Fibroblast of villous mesenchyme (primary cell): ENCODE measurements around the gene CDKN1A. TPM values are rescaled to one million over a fixed set of nuclear protein-coding genes. Genes with fewer than 3 reads are reported as not detected.

Experiments
- DNase-seq: peaks from one replicate; pipeline ENCODE4 v3.0.0-alpha.2; 2010; ENCODE audit warnings: low read depth
- H3K4me3 ChIP-seq: 2 replicates; pipeline ENCODE4 v1.5.1; 2011; ENCODE audit warnings: low read depth, mild to moderate bottlenecking, low read length
- CTCF ChIP-seq: IDR thresholded peaks from 2 replicates; pipeline ENCODE4 v1.5.1; 2012; ENCODE audit warnings: low read depth, mild to moderate bottlenecking, low read length; ENCODE audit not compliant: insufficient read depth
- total RNA-seq: library from RNA; depleted of rRNA; stranded (reverse); fragments of >200 nt; gene quantifications from 2 replicates; pipeline ENCODE4 v1.2.3, GENCODE V29; 2012

The CDKN1A gene
- total RNA-seq, 1 donor: 522 TPM

DNA sequence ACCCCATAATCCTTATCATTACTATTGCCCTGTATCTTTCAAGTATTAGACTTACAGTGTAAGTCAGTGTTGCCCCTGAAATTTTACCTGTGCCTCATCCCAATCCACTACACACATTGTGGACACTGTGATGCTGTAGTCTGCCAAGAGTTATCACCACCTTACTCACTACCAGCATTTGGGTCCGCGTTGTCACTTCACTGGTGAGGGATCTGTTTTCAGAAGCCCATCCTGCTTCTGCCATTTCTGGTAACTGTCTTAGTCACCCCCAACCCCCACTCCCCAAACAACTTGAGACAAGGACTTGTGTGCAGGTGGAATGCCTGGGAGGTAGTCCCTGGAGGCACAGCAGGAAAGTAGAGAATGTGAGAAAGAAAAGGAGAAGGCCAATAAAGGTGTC, 13.1 kb downstream of the CDKN1A start:
- TF ChIP-seq CTCF: no peak
- H3K4me3 ChIP-seq: no peak overlapping the region
- DNase-seq: no peak

DNA sequence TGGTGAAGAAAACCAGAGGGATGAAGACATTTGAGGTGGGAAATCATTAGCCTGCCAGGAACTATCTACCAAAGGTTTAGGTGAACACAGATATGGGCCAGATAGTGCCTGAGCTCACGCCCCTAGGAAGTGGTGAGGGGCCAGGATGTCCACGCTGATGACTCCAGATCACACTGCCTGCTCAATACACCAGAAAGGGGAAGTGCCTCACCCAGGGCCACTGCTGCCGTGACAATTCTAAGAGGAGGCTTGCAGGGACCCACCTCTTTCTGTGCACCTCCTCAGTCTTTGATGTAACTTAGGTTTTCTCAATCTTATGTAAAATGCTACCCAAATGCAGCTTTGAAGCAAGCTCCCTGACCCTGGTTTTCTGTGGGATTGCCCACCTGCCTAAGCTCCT, 13.7 kb downstream of the CDKN1A start:
- H3K4me3 ChIP-seq: no peak overlapping the region
- DNase-seq: no peak
- no peak for TF ChIP-seq CTCF

DNA sequence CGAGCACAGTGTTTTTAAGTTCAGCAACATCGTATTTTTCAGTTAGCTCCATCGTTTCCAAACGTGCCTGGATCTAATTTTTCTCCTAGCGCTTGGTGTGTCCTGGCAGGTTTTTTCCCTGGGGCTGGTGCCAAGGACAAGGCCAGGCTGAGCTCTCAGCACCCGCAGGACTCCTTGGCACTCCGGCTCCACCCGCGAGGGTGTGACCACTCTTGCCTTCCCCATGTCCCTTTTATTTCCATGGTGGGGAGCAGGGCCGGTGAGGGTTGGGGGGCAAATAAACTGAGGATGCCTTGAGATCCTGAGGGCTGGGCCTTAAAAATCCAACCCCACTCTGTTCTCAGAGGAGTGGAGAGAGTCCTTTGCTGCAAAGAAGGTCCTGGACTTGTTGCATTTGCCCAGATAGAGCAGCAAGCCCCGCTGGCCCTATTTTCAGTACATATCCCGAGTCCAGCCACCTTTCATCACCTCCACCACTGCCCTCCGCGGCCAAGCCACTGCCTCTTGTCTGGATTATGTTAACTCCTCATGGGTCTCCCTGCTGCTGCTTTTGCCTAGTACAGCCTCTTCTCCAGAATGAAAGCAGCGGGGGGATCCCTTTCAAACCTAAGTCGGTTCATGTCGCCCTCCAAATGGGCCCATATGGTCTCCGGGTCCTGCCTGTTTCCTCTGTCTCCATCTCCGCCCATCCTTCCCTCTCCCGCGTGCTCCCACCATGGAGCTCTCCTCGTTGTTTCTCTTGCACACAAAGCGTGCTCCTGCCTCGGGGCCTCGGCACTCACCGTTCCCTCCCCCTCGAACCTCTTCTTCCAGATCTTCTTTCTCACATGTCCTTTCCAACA, 14.6 kb downstream of the CDKN1A start:
- no peak overlapping the region for H3K4me3 ChIP-seq
- TF ChIP-seq CTCF: no peak
- no peak for DNase-seq

GRCh38 chr6:36694616-36695015, 16.1 kb downstream of the CDKN1A start:
- no peak overlapping the region for H3K4me3 ChIP-seq
- TF ChIP-seq CTCF: no peak
- no peak for DNase-seq

- no peak for TF ChIP-seq CTCF
- DNase-seq: no peak
- H3K4me3 ChIP-seq: no peak overlapping the region
These were observed 16.9 kb downstream of the CDKN1A start for GRCh38 chr6:36695414-36695813.

- no peak within 1 kb of the TSS for H3K4me3 ChIP-seq
- no peak for DNase-seq
- TF ChIP-seq CTCF: no peak
These were observed 19.0 kb downstream of the CDKN1A start, which contains the start of gene RAB44 for GRCh38 chr6:36697481-36697903. RAB44 (plus strand) TSS chr6:36697826; CDS start chr6:36704236, 6,410 bp downstream.
